ENCODE measurements around the gene FOXP1.

Gene FOXP1

GRCh38 chr3:70914862-70915261 is 668.7 kb downstream of the FOXP1 start:
- DNase-seq (ENCODE audit: low spot score), result no peak
- TF ChIP-seq CTCF (IDR thresholded peaks at IDR 0.05; ENCODE audit: extremely low read depth, insufficient read depth, missing control alignments), result no peak
- in situ Hi-C loops (cut with MboI; ENCODE audit: low pct_unique_long_range_greater_than_20kb, low sequenced_read_pairs, unreplicated experiment), result no loop called here

- TF ChIP-seq CTCF (IDR thresholded peaks at IDR 0.05; ENCODE audit: extremely low read depth, insufficient read depth, missing control alignments), result no peak
- in situ Hi-C loops (cut with MboI; ENCODE audit: low pct_unique_long_range_greater_than_20kb, low sequenced_read_pairs, unreplicated experiment), result no loop called here
- no peak for DNase-seq (ENCODE audit: low spot score)
Observed at GRCh38 chr3:70911719-70912118, 671.8 kb downstream of the FOXP1 start.

- in situ Hi-C loops (cut with MboI; ENCODE audit: low pct_unique_long_range_greater_than_20kb, low sequenced_read_pairs, unreplicated experiment), result no loop called here
- TF ChIP-seq CTCF (IDR thresholded peaks at IDR 0.05; ENCODE audit: extremely low read depth, insufficient read depth, missing control alignments), result no peak
Observed at GRCh38 chr3:70905491-70905890, 678.0 kb downstream of the FOXP1 start.

More at GRCh38 chr3:70905491-70905890, 678.0 kb downstream of the FOXP1 start:
- DNase-seq (ENCODE audit: low spot score), result no peak

Data from GM13977 (cell line).